GM10847 (cell line): Measurements from ENCODE around the gene GRIP1.

Experiments
- POLR2A ChIP-seq: IDR thresholded peaks from 2 replicates; pipeline ENCODE4 v1.6.1; 2011; ENCODE audit not compliant: insufficient read length; ENCODE audit errors: extremely low read depth

Gene GRIP1

DNA sequence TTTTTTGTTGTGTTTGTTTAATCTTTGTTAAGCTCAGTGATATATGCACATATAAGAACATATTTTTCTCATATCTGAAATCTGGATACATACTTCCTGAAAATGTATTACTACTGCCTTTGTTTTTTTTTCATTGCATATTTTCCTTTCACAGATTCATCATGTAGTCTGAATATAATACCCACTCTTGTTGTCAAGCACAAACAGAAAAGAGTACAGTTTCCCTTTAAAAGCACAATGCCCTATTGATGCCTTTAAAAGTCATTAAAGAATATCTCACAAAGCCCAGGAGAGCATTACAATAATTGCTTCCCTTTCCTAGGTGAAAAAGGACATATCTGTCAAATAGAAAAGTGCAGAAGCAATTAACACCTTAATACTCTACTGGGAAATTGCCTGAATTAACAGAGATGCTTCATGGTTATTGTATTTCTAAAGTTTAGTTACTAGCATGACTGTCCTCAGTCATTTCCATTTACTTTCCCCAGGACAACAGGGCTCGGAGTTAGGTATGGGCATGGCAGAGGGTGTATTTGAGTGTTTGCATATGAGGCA, 107.4 kb downstream of the GRIP1 start:
- TF ChIP-seq POLR2A, result no peak

DNA sequence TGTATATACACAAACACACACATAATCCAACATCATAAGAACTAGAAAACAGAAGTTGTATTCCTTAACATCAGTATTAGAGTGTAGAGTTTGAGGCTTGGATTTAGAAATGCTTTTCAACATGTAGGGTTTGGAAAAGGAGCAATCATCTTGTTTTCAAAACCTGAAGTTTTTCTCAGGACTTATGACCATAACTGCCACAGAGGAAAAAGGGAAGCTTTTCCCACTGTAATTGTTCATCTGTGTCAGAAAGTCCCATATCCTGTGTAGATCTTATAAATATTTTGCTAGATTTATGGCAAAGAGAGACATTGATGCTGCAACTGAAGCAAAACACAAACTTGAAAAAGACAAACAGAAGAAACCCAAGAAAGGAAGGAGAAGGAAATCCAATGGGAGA, 115.7 kb downstream of the GRIP1 start:
- no peak for TF ChIP-seq POLR2A

DNA sequence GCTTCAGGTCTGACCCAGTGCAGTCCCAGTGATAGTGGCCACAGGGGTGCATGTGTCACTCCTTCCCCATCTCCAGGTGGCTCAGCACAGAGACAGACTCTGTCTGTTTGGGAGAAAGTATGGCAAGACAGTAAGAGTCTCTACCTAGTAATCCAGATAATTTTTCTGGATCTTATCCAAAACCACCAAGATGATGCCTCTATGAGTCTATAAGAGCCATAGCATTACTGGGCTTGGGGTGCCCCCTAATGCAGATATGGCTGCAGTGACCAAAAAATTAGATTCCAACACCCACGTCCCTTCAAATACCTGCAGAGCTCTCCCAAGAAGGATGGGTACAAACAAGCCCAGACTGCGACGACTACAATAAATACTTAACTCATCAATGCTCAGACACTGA, 123.8 kb downstream of the GRIP1 start:
- no peak for TF ChIP-seq POLR2A

DNA sequence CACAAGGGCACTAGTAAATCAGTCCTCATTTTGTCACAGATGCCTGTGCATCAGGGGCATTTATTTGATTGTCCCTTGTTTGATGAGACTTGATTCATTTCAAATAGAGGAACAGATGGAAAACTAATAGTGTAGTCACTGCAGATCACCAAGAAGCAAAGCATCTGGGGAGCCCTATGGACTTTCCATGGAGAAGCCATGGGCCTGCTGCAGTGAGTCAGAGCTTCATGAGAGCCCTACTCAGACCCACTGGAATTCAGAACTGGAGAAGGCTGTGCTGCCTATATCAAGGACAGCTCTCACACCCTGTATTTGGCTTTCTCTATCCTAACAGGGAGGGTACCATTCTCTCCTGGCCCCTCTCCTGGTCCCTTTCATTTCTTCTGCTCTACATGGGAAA, 126.2 kb downstream of the GRIP1 start:
- TF ChIP-seq POLR2A, result no peak

DNA sequence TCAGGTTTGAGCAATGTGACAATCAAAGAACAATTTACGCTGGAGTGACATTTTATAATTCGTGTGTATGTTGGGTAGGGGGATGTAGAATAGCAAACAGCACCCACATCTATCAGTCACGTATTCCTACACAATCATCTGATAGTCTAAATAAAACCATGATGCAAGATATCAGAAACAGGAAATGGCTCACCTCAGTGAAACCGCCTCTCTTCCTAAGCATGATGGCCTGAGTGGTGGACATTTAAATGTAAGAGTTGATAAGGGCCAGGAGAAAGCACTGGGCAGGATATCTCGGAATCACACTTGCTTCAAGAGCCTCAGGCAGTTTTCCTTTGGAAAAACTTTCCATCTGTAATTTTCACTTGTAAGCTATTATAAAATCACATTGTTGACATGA, 128.2 kb downstream of the GRIP1 start:
- TF ChIP-seq POLR2A, result no peak

DNA sequence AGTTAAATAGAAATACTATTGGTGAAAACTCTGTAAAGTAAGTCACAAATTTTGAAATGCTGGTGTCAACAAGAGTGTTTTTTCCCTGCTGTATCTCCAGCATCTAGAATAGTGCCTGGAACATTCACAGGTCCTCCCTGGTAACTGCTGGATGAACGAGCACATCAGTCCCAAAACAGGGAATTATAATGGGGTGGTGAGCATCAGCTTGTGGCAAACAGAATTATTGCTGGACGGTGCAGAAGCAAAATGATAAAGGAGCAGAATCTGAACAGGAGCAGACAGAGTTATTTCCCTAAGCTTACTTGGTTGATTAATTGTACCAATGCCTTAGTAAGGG, 129.9 kb downstream of the GRIP1 start:
- TF ChIP-seq POLR2A, result no peak

DNA sequence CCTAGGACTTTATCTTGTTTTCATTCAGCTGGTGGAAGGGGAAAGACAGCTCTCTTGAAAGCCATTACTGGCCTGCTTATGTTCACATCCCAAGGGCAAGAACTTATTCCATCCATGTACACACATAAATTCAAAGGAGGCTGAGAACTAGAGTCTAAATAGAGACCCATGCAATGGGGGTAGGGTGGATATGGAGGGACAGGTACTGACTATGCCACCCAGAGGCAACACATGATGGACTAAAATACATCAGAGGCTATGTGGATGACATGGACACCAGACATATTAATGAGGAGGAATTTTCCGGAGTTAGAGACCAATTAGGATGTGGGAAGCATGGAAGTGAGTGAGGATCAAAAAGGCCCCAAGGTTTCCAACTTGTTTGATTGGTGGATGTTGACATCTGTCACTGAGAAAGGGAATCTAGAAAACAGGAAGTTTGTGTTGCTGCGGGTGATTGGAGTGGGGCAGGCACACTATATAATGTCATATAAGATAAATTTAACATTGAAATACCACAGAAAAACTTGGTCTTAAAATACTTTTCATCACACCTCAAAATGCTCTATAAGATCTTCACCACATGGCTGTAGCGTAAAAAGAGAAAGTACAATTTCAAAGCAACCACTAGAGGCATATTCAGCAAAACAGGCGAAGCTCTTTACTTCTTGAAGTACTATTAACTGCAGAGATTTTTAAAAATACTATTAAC, 130.4 kb downstream of the GRIP1 start:
- no peak for TF ChIP-seq POLR2A

DNA sequence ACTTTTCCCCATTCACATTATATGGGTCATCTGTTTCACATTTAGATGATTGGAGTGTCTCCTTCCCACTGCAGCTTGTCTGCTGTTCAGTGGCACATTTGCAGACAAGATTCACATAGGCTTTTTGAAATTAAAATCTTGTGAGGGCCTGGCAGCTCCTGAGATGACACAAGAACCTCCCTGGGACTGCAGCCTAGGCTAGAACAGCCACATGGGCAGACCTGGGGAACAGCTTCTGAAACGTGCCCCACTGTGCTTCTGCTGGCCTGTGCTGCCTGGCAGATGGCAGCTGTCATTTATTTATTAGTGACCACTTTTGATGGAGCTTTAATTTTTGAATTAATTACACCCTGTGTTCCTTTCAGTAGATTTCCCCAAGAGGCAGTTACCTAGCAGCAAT, 137.4 kb downstream of the GRIP1 start:
- TF ChIP-seq POLR2A, result no peak

DNA sequence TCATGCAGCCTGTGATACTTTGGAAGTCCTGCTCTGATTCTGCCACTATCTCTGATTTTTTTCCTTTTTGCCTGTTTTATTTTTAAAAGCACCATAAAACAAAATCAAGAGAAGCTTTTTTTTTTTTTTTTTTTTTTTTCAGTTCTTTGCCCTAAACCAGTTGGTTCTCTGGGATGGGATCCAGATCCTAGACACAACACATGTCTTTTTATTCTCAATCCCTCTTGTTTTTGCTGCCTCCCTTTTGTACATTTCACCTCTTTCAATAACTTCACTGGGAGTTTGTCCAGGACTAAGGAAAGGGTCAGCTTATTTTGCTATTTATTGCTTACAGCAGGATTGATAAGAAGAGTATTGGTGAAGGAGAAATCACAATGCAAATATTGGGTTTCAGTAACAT, 139.4 kb downstream of the GRIP1 start:
- TF ChIP-seq POLR2A, result no peak

DNA sequence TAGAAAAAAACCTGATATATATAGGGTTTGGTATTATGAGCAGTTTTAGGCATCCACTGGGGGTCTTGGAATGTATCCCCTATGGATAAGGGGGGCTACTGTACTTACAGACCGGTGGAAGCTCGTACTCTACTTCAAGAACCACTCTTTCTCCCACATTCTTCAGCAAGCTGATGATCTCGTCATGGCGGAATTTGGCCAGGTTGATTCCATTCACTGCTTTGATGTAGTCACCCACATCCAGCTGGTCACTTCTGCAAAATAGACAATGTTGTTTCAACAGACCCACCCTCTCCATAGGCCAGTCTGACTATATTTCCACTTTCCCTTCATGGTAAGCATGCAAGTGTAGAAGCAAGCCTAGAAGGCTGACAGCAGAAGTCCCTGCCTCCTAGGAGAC, 139.9 kb downstream of the GRIP1 start:
- no peak for TF ChIP-seq POLR2A

DNA sequence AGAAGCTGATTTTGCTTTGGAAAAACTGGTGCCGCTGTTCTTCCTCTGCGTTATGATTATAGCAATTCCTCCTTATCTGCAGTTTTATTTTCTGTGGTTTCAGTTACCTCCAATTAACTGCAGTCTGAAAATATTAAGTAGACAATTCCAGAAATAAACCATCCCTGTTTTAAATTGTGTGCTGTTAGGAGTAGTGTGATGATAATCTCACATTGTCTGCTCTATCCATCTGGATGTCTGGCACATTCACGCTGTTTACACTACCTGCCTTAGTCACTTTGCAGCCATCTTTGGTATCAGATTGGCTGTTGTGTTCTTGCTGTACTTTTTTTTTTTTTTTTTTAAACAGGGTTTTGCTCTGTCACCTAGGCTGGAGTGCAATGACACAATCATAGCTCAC, 141.0 kb downstream of the GRIP1 start:
- no peak for TF ChIP-seq POLR2A

DNA sequence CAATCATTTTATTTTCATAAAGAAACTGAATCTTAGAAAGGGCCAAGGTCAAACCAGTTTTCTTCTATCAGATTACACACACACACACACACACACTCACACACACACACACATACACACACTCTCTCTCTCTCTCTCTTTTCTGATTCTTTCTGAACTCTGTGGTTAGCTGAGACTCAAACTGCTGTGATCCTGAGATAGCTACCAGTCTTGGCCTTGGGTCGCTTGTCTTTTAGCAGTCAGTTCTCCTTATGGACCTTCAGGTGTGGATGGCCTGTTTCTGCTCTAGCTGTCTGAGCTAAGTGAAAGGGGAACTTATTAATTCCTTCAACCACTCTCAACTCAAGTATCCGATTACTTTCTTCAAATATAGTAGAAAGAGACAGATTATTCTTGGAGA, 145.1 kb downstream of the GRIP1 start:
- no peak for TF ChIP-seq POLR2A

DNA sequence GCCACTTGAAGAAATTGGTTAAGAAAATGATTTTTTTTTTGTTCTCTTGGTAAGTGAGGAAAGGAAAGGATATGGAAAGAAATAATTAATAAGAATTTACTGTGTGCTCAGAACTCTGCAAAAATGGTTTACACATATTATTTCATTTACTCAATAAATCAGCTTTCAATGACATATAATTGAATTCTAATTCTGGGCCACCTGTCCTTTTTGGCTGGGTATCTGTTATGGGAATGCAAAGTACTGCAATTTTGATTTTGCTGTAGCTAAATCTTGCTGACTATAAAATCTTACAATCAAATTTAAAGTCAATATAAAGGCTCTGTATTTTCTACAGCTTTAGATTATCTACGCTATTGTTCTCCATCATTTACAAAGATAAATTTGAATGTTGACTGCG, 147.1 kb downstream of the GRIP1 start:
- no peak for TF ChIP-seq POLR2A

DNA sequence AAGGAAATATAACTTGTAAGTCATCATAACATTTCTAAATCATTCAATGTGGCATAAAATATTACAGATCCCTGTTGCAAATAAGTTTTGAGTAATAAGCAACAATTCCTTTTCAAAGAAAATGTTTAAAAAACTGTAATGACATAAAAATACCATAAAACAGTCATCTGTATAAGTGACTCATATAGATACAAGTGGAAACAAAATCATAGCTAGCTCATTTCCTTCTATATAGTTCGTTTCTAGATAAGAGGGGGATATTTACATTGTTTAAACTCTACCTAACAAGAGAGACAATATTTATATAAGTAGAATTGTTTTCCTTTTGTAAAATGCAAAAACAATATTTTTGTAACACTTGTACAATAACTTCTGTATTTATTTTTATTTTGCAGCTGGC, 148.9 kb downstream of the GRIP1 start:
- no peak for TF ChIP-seq POLR2A

DNA sequence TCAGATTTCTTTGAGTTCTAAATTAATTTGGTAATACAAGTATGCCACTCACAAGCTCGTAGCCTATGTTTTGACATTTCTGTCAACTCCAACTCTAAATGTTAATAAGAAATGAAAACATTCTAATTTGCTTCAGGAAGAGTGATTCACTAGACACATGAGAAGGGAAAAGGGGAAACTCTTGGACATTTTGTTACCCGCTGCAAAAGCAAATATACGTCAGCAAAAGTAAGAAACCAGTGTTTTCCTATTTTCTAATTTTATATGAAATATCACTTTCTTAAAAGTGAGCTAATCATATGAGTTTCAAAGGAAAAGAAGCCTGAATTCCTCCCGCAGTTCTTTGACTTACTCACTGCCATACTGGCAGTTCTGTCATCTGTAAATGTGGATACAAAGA, 162.3 kb downstream of the GRIP1 start:
- TF ChIP-seq POLR2A, result no peak

DNA sequence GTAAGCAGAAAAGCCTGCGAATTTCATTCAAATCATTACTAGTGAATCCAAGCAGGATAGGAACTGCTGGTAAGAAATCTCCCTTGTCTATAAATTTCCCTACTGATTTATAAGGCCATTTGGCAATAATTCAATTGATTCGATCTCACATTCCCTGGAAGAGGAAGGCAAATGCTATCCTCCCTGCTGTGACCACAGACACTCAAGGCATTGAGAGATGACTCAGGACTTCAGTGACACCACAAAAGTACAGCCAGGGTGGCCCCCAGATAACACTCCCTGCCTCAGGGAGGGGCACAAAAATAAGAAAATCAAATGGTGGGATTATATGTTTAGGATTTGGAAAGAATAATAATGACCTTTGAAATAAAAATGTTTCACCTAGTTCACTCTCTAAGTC, 162.7 kb downstream of the GRIP1 start:
- no peak for TF ChIP-seq POLR2A

DNA sequence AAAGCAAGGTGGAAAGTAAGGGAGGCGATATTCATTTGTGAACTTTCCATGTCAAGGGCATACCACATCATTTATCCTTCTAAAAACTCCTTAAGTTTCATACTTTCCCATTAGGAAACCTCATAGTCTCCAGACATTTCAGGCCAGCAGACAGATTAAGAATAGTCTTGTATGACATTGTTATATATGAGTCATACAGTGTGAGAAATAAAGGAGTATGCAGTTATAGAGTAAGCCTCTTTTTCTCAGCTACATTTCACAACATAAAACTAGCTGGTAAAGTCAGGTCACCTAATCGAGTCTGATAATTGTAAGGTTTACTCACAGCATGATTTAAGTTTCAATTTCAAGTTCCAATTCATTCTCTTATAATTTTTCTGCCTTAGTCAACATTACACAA, 164.3 kb downstream of the GRIP1 start:
- no peak for TF ChIP-seq POLR2A
